ENCODE measurements around the gene BBOF1. TPM values are rescaled to one million over a fixed set of nuclear protein-coding genes. Genes with fewer than 3 reads are reported as not detected.
"Not testable (repeated sequence)": the region's sequence is repeated elsewhere in the genome, so short reads cannot be mapped to it uniquely, and the experiment has no call there.

The BBOF1 gene, protein sequence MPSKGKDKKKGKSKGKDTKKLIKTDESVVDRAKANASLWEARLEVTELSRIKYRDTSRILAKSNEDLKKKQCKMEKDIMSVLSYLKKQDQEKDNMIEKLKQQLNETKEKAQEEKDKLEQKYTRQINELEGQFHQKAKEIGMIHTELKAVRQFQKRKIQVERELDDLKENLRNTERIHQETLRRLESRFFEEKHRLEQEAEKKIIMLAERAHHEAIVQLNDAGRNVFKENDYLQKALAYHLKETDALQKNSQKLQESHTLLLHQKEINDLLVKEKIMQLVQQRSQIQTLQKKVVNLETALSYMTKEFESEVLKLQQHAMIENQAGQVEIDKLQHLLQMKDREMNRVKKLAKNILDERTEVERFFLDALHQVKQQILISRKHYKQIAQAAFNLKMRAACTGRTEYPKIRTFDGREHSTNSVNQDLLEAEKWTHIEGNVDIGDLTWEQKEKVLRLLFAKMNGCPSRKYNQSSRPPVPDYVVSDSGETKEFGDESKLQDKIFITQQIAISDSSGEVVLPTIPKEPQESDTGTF
- 1.6 TPM for total RNA-seq
- polyA plus RNA-seq: 1 to 10 TPM in 2 of 4 donors, under 1 TPM in 2; 0.59 to 2.4 (median 1.3) TPM

GRCh38 chr14:74018586-74019407, at the start of gene BBOF1, which contains the start of gene ENTPD5:
Gene BBOF1, plus strand, starts transcription at chr14:74019349. Its CDS starts 130 bp downstream, at chr14:74019479.
Gene ENTPD5, minus strand, starts transcription at chr14:74019288. Its CDS starts 31,186 bp downstream, at chr14:73988102.
- Mint-ChIP-seq H3K4me1 (peaks cover 11 to 22% (median 19%) of the 10 kb centered on the region in 4 donors), H3K9me3 (no peaks in the 10 kb centered on the region), H3K27ac (peak within 1 kb of the TSS; percentile 93), H3K4me3 (peak within 1 kb of the TSS; percentile 92 to 95 (median 94)), H3K36me3 (no peaks in the 10 kb centered on the region), H3K27me3 (no peaks in the 10 kb centered on the region)
- DNase-seq (peak; percentile 83 to 90 (median 89)), ATAC-seq (ENCODE audit: low read depth in 2 of 2) (peak; percentile 96 to 97)
- Histone ChIP-seq H3K4me1 (ENCODE audit: control insufficient read depth, insufficient read depth, low read length, poor library complexity, severe bottlenecking) (peaks cover 15% of the 10 kb centered on the region), H3K27ac (ENCODE audit: insufficient read depth, low read length, poor library complexity, severe bottlenecking) (peak within 1 kb of the TSS; percentile 87), H3K9me3 (ENCODE audit: control insufficient read depth in 2 of 2, low read length in 2 of 2) (no peaks in the 10 kb centered on the region), H3K27me3 (ENCODE audit: control insufficient read depth, insufficient read depth, low read length) (no peaks in the 10 kb centered on the region), H3K4me3 (ENCODE audit: low read depth, low read length) (peak within 1 kb of the TSS; percentile 71), H3K36me3 (ENCODE audit: control insufficient read depth, insufficient read depth, low read length) (peaks cover 3% of the 10 kb centered on the region)

GRCh38 chr14:73973497-73973896, 45.7 kb upstream of the BBOF1 start:
- ATAC-seq (ENCODE audit: low read depth in 2 of 2): no peak
- Mint-ChIP-seq H3K4me1 (no peaks in the 10 kb centered on the region), H3K27ac (no peak overlapping the region), H3K4me3 (no peak overlapping the region), H3K36me3 (peaks cover 41% of the 10 kb centered on the region), H3K9me3 (no peaks in the 10 kb centered on the region), H3K27me3 (no peaks in the 10 kb centered on the region)
- H3K4me3 ChIP-seq (ENCODE audit: low read depth, low read length): no peak overlapping the region
- no peak for DNase-seq
- no peaks in the 10 kb centered on the region for H3K27me3 ChIP-seq (ENCODE audit: control insufficient read depth, insufficient read depth, low read length)
- H3K36me3 ChIP-seq (ENCODE audit: control insufficient read depth, insufficient read depth, low read length): peaks cover 19% of the 10 kb centered on the region
- no peaks in the 10 kb centered on the region for H3K9me3 ChIP-seq (ENCODE audit: control insufficient read depth in 2 of 2, low read length in 2 of 2)
- no peak overlapping the region for H3K27ac ChIP-seq (ENCODE audit: insufficient read depth, low read length, poor library complexity, severe bottlenecking)
- H3K4me1 ChIP-seq (ENCODE audit: control insufficient read depth, insufficient read depth, low read length, poor library complexity, severe bottlenecking): no peaks in the 10 kb centered on the region

DNA sequence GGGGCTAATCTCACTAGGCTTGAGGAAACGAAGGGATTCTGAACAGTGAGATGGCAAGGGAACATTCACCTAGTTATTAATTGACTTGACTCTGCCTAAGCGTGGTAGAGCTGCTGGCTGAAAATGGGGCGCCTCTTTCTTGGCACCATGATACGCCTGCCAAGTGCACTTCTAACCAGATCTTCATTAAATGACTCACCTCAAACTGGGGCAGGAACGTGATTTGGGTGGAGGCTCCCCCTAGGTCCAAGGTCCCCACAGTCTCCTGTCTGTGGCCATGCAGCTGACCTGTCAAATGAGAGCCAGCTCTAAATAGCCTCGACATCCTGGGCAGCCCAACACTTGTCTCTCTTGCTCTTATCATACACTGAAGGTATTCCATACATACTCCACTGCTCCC, 43.0 kb upstream of the BBOF1 start:
- no peak overlapping the region for H3K4me3 ChIP-seq (ENCODE audit: low read depth, low read length)
- Mint-ChIP-seq H3K27me3 (no peaks in the 10 kb centered on the region), H3K4me3 (no peak overlapping the region), H3K36me3 (peaks cover 39% of the 10 kb centered on the region), H3K9me3 (no peaks in the 10 kb centered on the region), H3K27ac (no peak overlapping the region), H3K4me1 (no peaks in the 10 kb centered on the region)
- DNase-seq: no peak
- H3K9me3 ChIP-seq (ENCODE audit: control insufficient read depth in 2 of 2, low read length in 2 of 2): no peaks in the 10 kb centered on the region
- H3K4me1 ChIP-seq (ENCODE audit: control insufficient read depth, insufficient read depth, low read length, poor library complexity, severe bottlenecking): no peaks in the 10 kb centered on the region
- no peaks in the 10 kb centered on the region for H3K27me3 ChIP-seq (ENCODE audit: control insufficient read depth, insufficient read depth, low read length)
- H3K36me3 ChIP-seq (ENCODE audit: control insufficient read depth, insufficient read depth, low read length): peaks cover 13% of the 10 kb centered on the region
- no peak for ATAC-seq (ENCODE audit: low read depth in 2 of 2)
- no peak overlapping the region for H3K27ac ChIP-seq (ENCODE audit: insufficient read depth, low read length, poor library complexity, severe bottlenecking)

DNA sequence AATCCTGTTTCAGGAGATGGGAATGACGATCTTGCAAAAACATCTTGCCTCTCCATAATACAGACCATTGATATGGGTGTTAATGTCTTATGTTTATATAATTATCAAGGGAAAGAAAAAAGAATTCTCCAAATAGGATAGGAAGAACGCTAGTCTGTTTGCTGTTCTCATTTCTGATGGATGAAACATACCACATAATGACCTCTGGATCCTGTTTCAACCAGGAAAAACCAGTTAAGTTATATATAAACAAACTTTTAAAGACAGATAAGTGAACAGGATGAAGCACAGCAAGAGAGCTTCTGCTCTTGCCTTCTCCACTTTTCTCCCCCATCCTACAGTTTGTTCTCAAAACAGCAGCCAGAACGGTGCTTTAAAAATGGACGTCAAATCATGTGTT, 41.3 kb upstream of the BBOF1 start:
- Mint-ChIP-seq H3K27ac (peak overlapping the region in 1 of 3 donors; percentile 13), H3K4me1 (no peaks in the 10 kb centered on the region), H3K4me3 (no peak overlapping the region), H3K36me3 (peaks cover 27% of the 10 kb centered on the region), H3K27me3 (no peaks in the 10 kb centered on the region), H3K9me3 (no peaks in the 10 kb centered on the region)
- Histone ChIP-seq H3K4me1 (ENCODE audit: control insufficient read depth, insufficient read depth, low read length, poor library complexity, severe bottlenecking) (no peaks in the 10 kb centered on the region), H3K27me3 (ENCODE audit: control insufficient read depth, insufficient read depth, low read length) (no peaks in the 10 kb centered on the region), H3K4me3 (ENCODE audit: low read depth, low read length) (no peak overlapping the region), H3K27ac (ENCODE audit: insufficient read depth, low read length, poor library complexity, severe bottlenecking) (no peak overlapping the region), H3K36me3 (ENCODE audit: control insufficient read depth, insufficient read depth, low read length) (peaks cover 13% of the 10 kb centered on the region), H3K9me3 (ENCODE audit: control insufficient read depth in 2 of 2, low read length in 2 of 2) (no peaks in the 10 kb centered on the region)
- no peak for ATAC-seq (ENCODE audit: low read depth in 2 of 2)
- no peak for DNase-seq

DNA sequence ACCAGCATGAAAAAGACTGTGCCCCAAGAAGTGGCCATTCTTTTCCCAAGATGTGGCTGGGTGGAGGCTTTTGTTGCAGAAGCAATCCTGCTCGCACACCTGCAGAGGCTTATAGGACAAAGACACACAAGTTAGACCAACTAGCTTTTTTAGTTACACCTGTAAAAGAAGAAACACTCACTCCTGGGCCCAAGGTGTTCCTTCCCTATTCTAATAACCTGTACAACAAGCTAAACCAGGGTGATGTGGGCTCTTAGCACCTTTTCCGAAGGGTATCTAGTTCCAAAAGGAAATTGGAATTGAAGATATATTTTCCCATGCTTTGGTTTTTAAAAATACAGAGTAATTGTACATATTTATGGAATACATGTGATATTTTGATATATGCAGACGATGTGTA, 31.1 kb upstream of the BBOF1 start:
- no peak for ATAC-seq (ENCODE audit: low read depth in 2 of 2)
- Mint-ChIP-seq H3K36me3 (peaks cover 32% of the 10 kb centered on the region), H3K27me3 (no peaks in the 10 kb centered on the region)

DNA sequence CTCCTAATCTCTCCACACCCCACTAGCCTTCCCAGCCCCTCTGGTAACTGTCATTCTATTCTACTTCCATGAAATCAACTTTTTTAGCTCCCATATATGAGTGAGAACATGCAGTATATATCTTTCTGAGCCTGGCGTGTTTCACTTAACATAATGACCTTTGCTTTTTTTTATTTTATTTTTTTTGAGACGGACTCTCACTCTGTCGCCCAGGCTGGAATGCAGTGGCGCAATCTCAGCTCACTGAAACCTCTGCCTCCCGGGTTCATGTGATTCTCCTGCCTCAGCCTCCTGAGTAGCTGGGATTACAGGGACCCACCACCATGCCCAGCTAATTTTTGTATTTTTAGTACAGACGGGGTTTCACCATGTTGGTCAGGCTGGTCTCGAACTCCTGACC, 30.5 kb upstream of the BBOF1 start:
- not testable (repeated sequence) for DNase-seq; H3K27ac ChIP-seq (ENCODE audit: insufficient read depth, low read length, poor library complexity, severe bottlenecking); H3K4me1 ChIP-seq (ENCODE audit: control insufficient read depth, insufficient read depth, low read length, poor library complexity, severe bottlenecking); ATAC-seq (ENCODE audit: low read depth in 2 of 2); H3K36me3 ChIP-seq (ENCODE audit: control insufficient read depth, insufficient read depth, low read length); H3K4me1 Mint-ChIP-seq; H3K27ac Mint-ChIP-seq; H3K9me3 Mint-ChIP-seq; H3K4me3 Mint-ChIP-seq; H3K9me3 ChIP-seq (ENCODE audit: control insufficient read depth in 2 of 2, low read length in 2 of 2); H3K27me3 Mint-ChIP-seq; H3K4me3 ChIP-seq (ENCODE audit: low read depth, low read length); H3K27me3 ChIP-seq (ENCODE audit: control insufficient read depth, insufficient read depth, low read length)
- peaks cover 32% of the 10 kb centered on the region for H3K36me3 Mint-ChIP-seq

More for the DNA sequence above, 31.1 kb upstream of the BBOF1 start:
- Histone ChIP-seq H3K27ac (ENCODE audit: insufficient read depth, low read length, poor library complexity, severe bottlenecking) (no peak overlapping the region), H3K36me3 (ENCODE audit: control insufficient read depth, insufficient read depth, low read length) (peaks cover 10% of the 10 kb centered on the region), H3K4me1 (ENCODE audit: control insufficient read depth, insufficient read depth, low read length, poor library complexity, severe bottlenecking) (no peaks in the 10 kb centered on the region), H3K27me3 (ENCODE audit: control insufficient read depth, insufficient read depth, low read length) (no peaks in the 10 kb centered on the region), H3K4me3 (ENCODE audit: low read depth, low read length) (no peak overlapping the region), H3K9me3 (ENCODE audit: control insufficient read depth in 2 of 2, low read length in 2 of 2) (no peaks in the 10 kb centered on the region)
- no peaks in the 10 kb centered on the region for H3K4me1 Mint-ChIP-seq
- H3K4me3 Mint-ChIP-seq: no peak overlapping the region
- no peak for DNase-seq
- no peaks in the 10 kb centered on the region for H3K9me3 Mint-ChIP-seq
- no peak overlapping the region for H3K27ac Mint-ChIP-seq

- H3K27me3 ChIP-seq (ENCODE audit: control insufficient read depth, insufficient read depth, low read length): no peaks in the 10 kb centered on the region
- H3K4me1 Mint-ChIP-seq: no peaks in the 10 kb centered on the region
- H3K36me3 ChIP-seq (ENCODE audit: control insufficient read depth, insufficient read depth, low read length): peaks cover 10% of the 10 kb centered on the region
- DNase-seq (no peak), ATAC-seq (ENCODE audit: low read depth in 2 of 2) (no peak)
- no peak overlapping the region for H3K4me3 ChIP-seq (ENCODE audit: low read depth, low read length)
- H3K4me1 ChIP-seq (ENCODE audit: control insufficient read depth, insufficient read depth, low read length, poor library complexity, severe bottlenecking): no peaks in the 10 kb centered on the region
- H3K36me3 Mint-ChIP-seq: peaks cover 22% of the 10 kb centered on the region
- H3K4me3 Mint-ChIP-seq: no peak overlapping the region
- no peaks in the 10 kb centered on the region for H3K9me3 ChIP-seq (ENCODE audit: control insufficient read depth in 2 of 2, low read length in 2 of 2)
- no peaks in the 10 kb centered on the region for H3K9me3 Mint-ChIP-seq
- H3K27ac Mint-ChIP-seq: no peak overlapping the region
- no peak overlapping the region for H3K27ac ChIP-seq (ENCODE audit: insufficient read depth, low read length, poor library complexity, severe bottlenecking)
- H3K27me3 Mint-ChIP-seq: no peaks in the 10 kb centered on the region
Measured at GRCh38 chr14:73991092-73991491, 28.1 kb upstream of the BBOF1 start.
